HG03575 (cell line): ENCODE data around the gene RECQL5.
"Not testable (repeated sequence)": the region's sequence is repeated elsewhere in the genome, so short reads cannot be mapped to it uniquely, and the experiment has no call there.

Source experiments
- ATAC-seq: cut with Tn5 transposase; IDR thresholded peaks from one replicate; pipeline ENCODE4 v1.9.1; 2021; ENCODE audit not compliant: unreplicated experiment, insufficient number of reproducible peaks, low FRiP score; ENCODE audit errors: extremely low read depth

The RECQL5 gene

GRCh38 chr17:75605790-75606189 is 61.2 kb downstream of the RECQL5 start:
- no peak for ATAC-seq

DNA sequence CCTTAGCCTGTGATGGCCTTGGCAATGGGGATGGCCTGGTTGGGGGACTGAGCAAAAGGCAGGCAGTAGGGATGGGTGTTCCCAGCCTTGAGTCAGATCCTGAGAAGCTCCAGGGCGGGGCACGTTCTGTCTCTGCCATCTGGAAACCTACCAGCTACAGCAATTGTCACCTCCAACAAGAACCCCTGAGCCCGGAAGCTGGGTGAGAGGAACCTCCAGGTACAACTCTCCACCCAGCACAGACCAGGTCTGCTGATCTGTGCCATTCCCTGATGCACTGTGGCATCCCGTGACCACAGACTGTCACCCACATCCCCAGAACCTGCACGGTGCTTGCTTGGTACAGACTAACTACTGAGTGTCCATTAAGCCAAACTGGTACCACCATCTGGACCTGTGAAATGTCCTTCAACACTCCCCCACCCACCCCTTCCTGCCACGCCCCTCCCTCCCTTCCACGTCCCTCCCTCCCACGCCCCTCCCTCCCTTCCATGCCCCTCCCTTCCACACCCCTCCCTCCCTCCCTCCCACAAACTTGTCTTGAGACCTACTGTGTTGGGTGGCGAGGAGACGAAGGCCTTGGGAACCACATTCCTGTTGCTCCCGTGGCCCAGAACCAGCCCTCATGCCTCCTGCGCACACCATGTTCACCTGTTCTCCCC is 62.8 kb downstream of the RECQL5 start:
- ATAC-seq, result no peak

DNA sequence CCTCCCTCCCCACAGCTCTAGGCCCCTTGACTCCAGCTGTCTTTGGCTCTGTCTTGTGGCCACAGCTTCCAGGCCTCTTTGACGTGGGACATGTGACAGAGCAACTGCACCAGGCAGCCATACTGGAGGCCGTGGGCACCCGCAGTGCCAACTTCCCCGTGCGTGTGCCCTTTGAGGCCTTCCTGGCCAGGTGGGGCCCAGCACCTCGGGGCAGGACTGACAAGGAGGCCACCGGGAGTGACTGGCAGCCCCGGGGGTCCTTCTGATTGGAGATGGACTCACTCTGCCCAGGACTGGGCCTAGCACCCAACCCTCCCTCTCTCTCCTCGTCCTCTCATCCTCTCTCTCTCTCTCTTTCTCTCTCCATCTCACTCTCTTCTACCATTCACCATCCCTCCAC is 63.8 kb downstream of the RECQL5 start:
- ATAC-seq, result no peak

DNA sequence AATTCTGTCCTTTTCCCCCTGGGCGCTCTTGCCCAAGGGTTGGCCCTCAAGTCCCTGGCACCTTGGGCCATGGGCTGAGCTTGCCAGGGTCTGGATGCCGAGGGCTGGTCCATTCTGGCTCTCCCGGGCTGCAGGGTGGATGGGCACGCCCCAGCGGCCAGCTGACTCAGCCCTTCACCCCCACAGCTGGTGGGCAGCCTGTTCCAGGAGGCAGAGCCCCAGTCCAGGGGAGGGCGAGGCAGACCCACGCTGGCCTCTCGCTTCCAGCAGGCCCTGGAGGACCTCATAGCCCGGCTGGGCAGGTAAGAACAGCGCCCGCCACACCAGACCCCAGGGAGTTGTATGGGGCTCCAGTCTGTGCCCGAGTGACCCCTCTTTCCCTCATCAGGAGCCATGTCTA is 64.3 kb downstream of the RECQL5 start:
- no peak for ATAC-seq

DNA sequence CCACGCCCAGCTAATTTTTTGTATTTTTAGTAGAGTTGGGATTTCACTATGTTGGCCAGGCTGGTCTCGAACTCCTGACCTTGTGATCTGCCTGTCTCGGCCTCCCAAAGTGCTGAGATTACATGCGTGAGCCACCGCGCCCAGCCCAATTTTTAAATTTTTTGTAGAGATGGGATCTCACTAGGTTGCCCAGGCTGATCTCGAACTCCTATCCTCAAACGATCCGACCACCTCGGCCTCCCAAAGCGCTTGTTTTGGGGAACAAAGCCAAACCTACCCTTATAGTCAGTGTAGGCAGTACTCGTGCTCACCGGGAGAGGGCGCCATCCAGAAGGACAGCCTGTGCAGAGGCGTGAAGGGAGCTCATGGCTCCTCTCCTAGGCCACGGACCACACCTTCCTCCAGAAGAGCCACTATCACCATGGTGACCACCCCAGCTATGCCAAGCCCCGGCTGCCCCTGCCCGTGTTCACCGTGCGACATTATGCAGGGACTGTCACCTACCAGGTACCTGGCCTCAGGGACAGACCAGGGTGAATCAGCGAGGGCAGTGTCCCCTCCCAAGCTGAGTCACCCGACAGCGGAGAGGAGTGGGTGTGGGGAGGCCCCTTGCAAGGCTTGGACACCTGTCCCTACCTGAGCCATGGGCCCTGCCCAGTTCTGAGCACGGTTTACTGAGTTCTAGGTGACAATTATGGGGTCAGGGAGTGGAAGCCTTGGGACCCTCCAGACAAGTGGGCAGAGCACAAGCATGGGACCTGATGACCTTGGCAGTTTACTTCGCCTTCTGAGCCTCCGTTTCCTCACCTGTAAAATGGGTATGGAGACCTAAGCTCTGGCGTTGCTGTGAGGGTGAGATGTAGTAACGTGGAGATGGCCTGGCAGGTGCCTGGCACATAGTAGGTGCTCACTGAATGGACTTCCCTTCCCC is 65.6 kb downstream of the RECQL5 start:
- no peak for ATAC-seq

DNA sequence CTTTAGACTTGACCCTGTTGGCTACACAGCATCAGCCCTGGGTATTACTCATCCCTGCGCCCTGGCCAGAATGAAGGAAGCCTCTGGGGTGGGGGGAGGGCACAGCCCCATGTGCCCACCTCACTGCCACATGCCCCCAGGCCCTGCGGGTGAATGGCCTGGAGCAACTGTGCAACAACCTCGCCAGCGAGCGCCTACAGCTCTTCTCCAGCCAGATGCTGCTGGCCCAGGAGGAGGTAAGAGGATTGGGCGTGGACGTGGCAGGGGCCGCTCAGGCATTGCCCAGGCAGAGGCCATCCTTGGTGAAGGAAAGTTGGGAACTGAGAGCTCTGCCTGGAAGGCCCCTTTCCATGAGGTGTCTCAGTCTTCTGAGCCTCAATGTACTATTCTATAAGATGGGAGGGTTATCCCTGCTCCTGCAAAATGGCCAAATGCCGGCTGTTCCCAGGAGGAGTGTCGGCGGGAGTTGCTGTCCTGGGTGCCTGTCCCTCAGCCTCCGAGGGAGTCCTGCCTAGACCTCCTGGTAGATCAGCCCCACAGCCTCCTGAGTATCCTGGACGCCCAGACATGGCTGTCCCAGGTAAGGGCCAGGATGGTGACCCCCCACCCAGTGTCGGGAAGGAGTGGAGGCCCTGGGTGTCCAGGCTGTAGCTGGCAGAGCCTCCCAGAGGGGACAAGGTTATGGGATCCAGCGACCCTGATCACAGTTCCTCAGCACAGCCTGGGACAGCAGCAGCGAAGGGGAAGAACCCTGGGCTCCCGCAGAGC is 70.5 kb downstream of the RECQL5 start:
- ATAC-seq, result no peak

- ATAC-seq, result no peak
Measured at GRCh38 chr17:75595920-75596313, 71.0 kb downstream of the RECQL5 start.

- ATAC-seq, result no peak
Measured at GRCh38 chr17:75595284-75595919, 71.6 kb downstream of the RECQL5 start.

GRCh38 chr17:75594499-75595283 is 72.3 kb downstream of the RECQL5 start:
- ATAC-seq, result no peak

DNA sequence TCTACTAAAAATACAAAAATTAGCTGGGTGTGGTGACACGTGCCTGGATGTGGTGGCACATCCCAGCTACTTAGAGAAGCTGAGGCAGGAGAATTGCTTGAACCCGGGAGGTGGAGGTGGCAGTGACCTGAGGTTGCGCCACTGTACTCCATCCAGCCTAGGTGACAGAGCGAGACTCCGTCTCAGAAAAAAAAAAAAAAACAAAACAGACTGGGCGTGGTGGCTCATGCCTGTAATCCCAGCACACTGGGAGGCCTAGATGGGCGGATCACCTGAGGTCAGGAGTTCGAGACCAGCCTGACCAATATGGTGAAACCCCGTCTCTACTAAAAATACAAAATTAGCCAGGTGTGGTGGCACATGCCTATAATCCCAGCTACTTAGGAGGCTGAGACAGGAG is 73.5 kb downstream of the RECQL5 start:
- ATAC-seq, result not testable (repeated sequence)

- ATAC-seq, result no peak
Measured at GRCh38 chr17:75592348-75593020, 74.5 kb downstream of the RECQL5 start.

DNA sequence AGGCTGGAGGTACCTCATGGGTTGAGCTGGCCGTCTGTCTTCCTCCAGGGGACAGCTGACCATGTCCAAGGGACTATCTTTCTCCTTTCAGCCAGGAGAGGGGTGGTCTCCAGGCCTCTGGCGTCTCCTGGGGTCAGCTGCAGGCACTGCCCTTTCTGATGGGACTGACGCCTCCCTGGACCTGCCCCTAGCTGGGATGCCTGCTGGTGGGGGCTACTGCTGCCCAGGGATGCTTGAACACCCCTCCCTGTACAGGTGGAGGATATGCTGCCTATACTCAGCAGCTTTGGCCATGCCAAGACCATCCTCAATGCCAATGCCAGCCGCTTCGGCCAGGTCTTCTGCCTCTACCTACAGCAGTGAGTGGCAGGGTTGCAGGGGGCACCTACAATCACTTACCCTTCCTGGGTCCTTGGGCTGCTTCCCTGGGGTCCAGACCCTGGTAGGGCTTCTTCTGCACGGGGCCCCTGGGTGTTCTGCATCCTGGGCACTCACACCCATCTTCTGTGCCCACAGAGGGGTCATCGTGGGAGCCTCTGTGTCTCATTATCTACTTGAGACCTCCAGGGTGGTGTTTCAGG is 75.1 kb downstream of the RECQL5 start:
- no peak for ATAC-seq

DNA sequence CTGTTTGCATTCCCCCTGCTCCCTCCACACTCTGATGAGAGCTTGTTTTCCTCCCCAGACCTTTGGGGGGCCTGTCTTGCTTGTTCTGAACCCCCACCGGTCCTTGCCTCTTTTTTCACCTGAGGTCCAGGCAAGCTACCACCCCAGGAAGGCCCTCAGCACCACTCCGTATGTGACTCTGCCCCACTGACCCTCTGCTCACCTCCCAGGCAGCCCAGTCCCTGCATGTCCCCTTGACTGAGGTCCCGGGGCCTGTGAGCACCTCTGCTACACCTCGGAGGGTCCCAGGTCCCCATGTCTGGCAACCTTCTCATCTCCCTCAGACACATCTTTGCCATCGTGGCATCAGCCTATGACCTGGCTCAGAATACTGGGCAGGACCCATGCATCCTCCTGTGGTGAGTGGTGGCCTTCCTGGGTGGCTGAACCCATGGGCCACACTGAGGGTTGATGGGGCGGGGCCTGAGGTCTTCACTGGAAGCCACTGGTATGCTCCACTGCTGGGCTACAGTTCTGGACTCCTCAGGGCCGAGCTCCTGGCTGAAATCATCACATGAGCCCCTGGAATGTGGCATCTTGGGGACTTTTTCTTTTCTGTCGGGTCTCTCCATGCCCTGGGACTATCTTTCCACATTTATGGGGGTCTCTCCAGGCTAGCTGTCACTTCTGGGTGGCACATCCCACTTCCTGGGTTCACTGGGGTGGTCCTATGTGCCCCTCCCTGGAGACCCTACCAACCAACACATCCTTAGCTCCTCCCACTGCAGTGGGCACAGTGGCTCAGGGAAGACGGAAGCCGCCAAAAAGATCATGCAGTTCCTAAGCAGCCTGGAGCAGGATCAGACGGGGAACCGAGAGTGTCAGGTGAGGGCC is 75.9 kb downstream of the RECQL5 start:
- ATAC-seq, result no peak

DNA sequence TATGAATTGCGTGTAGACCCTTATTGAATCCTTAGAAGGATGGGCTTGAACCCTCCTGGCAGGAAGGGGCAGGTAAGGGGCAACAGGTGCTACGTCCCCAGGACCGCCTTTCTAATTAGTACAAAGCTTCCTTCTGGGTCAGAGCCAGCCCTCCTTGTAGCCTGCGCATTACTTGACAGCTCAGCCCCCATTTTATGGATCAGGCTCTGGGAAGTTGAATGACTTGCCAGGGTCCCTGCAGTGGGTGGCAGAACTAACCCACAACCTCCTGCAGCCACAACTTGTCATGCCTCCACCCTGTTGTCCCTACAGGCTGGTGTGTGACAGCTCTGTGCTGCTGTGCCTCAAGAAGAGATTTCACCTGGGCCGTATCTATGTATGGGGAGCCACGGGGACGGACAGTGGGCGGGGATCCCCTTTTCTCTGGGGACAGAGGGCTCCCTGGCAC is 76.6 kb downstream of the RECQL5 start:
- no peak for ATAC-seq

- ATAC-seq, result no peak
Measured at GRCh38 chr17:75589919-75590303, 77.0 kb downstream of the RECQL5 start.

GRCh38 chr17:75589012-75589918 is 77.7 kb downstream of the RECQL5 start:
- no peak for ATAC-seq
